B cell (primary cell): ENCODE data around the gene OTOP2. TPM values are rescaled to one million over a fixed set of nuclear protein-coding genes. Genes with fewer than 3 reads are reported as not detected.

ENCODE experiments used
- ATAC-seq: fragments of 200-7000 bp; cut with Tn5 transposase; one replicate; pipeline ENCODE4 v1.10.0; 2021; ENCODE audit warnings: low read depth, mild to moderate bottlenecking, moderate number of reproducible peaks, moderate library complexity
- CTCF ChIA-PET: fragments of 350-600 bp; sonication (Branson Sonifier 250); formaldehyde crosslinking; loops from one replicate; lab custom pipeline; 2021; ENCODE audit warnings: antibody characterized with exemption, inconsistent platforms; lab: Charles Lee
- POLR2A ChIA-PET: fragments of 350-600 bp; sonication (Branson Sonifier 250); formaldehyde crosslinking; loops from one replicate; lab custom pipeline; 2021; ENCODE audit warnings: antibody characterized with exemption; lab: Charles Lee
- DNase-seq: peaks from one replicate; pipeline ENCODE4 v3.0.0; 2013
- H2AFZ ChIP-seq: 2 replicates; pipeline ENCODE4 v1.6.1; 2012; ENCODE audit warnings: mild to moderate bottlenecking, low read depth, low read length; ENCODE audit not compliant: insufficient read depth, poor library complexity, severe bottlenecking
- H3K27ac ChIP-seq, 2 donors: 1 replicate in 1 of 2; 2 replicates in 1 of 2; pipeline ENCODE4 v1.5.1; 2012 to 2013; ENCODE audit warnings: low read length in 2 of 2, mild to moderate bottlenecking in 2 of 2, moderate library complexity in 1 of 2
- H3K27me3 ChIP-seq, 4 experiments: fragments of 200-600 bp in 1 of 4; sonication (generic) in 1 of 4; replicated peaks in 1 of 4; 1 replicate in 2 of 4; 2 replicates in 2 of 4; pipeline versions ENCODE4 v1.6.1 to v1.7.0; 2013 to 2016; ENCODE audit warnings: low read length in 3 of 4, mild to moderate bottlenecking in 2 of 4, mixed read lengths in 1 of 4, moderate library complexity in 1 of 4; ENCODE audit not compliant: insufficient read depth in 4 of 4, control insufficient read depth in 3 of 4; ENCODE audit errors: control extremely low read depth in 1 of 4
- H3K36me3 ChIP-seq, 2 experiments: replicated peaks in 1 of 2; 1 replicate in 1 of 2; 2 replicates in 1 of 2; pipeline versions ENCODE4 v1.6.1 to v1.7.1; 2013; ENCODE audit warnings: low read length in 1 of 2; ENCODE audit not compliant: insufficient read depth in 2 of 2, control insufficient read depth in 1 of 2; ENCODE audit errors: control extremely low read depth in 1 of 2, extremely low read depth in 1 of 2
- H3K4me1 ChIP-seq, 2 donors: fragments of 200-600 bp in 1 of 2; sonication (generic) in 1 of 2; 1 replicate in 1 of 2; 2 replicates in 1 of 2; pipeline versions ENCODE4 v1.5.1 to v1.6.1; 2013 to 2017; ENCODE audit warnings: low read length in 2 of 2; ENCODE audit not compliant: control insufficient read depth in 2 of 2, insufficient read depth in 2 of 2
- H3K4me2 ChIP-seq: replicated peaks from 2 replicates; pipeline ENCODE3; 2012; ENCODE audit warnings: mild to moderate bottlenecking, low read depth, low read length; ENCODE audit not compliant: poor library complexity, severe bottlenecking
- H3K4me3 ChIP-seq, 5 experiments: fragments of 200-600 bp in 1 of 5; sonication (generic) in 1 of 5; 1 replicate in 3 of 5; 2 replicates in 2 of 5; pipeline versions ENCODE4 v1.5.1 to v1.7.0; 2011 to 2016; ENCODE audit warnings: low read length in 4 of 5, mild to moderate bottlenecking in 4 of 5, low read depth in 2 of 5, control low read depth in 1 of 5, moderate library complexity in 1 of 5; ENCODE audit not compliant: insufficient read depth in 1 of 5; ENCODE audit errors: control extremely low read depth in 1 of 5, extremely low read depth in 1 of 5
- H3K79me2 ChIP-seq: fragments of 200-600 bp; sonication (generic); one replicate; pipeline ENCODE4 v1.6.0; 2016; ENCODE audit warnings: low read length; ENCODE audit not compliant: control insufficient read depth, insufficient read depth
- H3K9ac ChIP-seq: fragments of 200-600 bp; sonication (generic); 2 replicates; pipeline ENCODE4 v1.6.1; 2017; ENCODE audit warnings: mild to moderate bottlenecking, low read length, moderate library complexity
- H3K9me3 ChIP-seq, 3 donors: one replicate each; pipeline versions ENCODE4 v1.6.1 to v1.7.1; 2013; ENCODE audit warnings: low read length in 2 of 3; ENCODE audit not compliant: control insufficient read depth in 2 of 3, insufficient read depth in 1 of 3; ENCODE audit errors: control extremely low read depth in 1 of 3
- H4K20me1 ChIP-seq: 2 replicates; pipeline ENCODE4 v1.6.0; 2012; ENCODE audit warnings: mild to moderate bottlenecking, low read length; ENCODE audit not compliant: insufficient read depth, control insufficient read depth, poor library complexity, severe bottlenecking
- H3K27ac Mint-ChIP-seq: one replicate; pipeline ENCODE4 v1.8.0; 2021; ENCODE audit warnings: mixed read lengths
- H3K27me3 Mint-ChIP-seq: one replicate; pipeline ENCODE4 v1.8.0; 2021; ENCODE audit warnings: mixed read lengths
- H3K4me1 Mint-ChIP-seq: one replicate; pipeline ENCODE4 v1.8.0; 2021; ENCODE audit warnings: mixed read lengths
- H3K4me3 Mint-ChIP-seq: one replicate; pipeline ENCODE4 v1.8.0; 2021; ENCODE audit warnings: mixed read lengths
- H3K9me3 Mint-ChIP-seq: one replicate; pipeline ENCODE4 v1.8.0; 2022; ENCODE audit warnings: mixed read lengths; ENCODE audit not compliant: insufficient read depth
- CTCF ChIP-seq: fragments of 200-600 bp; IDR thresholded peaks from one replicate; pipeline ENCODE4 v1.8.0; 2022; ENCODE audit warnings: antibody characterized with exemption, mild to moderate bottlenecking
- EZH2 ChIP-seq: IDR thresholded peaks from 2 replicates; pipeline ENCODE4 v1.6.1; 2012; ENCODE audit warnings: borderline replicate concordance, low read depth, mild to moderate bottlenecking, moderate library complexity, low read length; ENCODE audit not compliant: insufficient read depth, poor library complexity, severe bottlenecking
- WGBS: methylation state at CpG from one replicate; pipeline ENCODE4 v1.1.5; 2013; ENCODE audit warnings: missing lambda C conversion rate; ENCODE audit not compliant: insufficient coverage; 5-methylcytosine and 5-hydroxymethylcytosine counted together
- intact Hi-C: fragments of 100-400 bp; cut with micrococcal nuclease; formaldehyde crosslinking; loops from one replicate; pipeline ENCODE4 v1.10.0; 2022
- polyA plus RNA-seq: library from polyadenylated mRNA; depleted of rRNA; stranded (reverse); fragments of >200 nt; gene quantifications from 2 replicates; pipeline ENCODE4 v1.2.3, GENCODE V29; 2012
- total RNA-seq, 2 donors: library from RNA; stranded (reverse); fragments of 120-200 nt in 1 of 2; gene quantifications; 1 replicate in 1 of 2; 2 replicates in 1 of 2; pipeline versions ENCODE4 v1.2.3 to v1.2.4, GENCODE V29; 2013 to 2022

The OTOP2 gene
- total and polyA plus RNA-seq, 2 donors (not counting 1 experiment from before 2014, with no cell fraction given), result not detected

GRCh38 chr17:74952431-74953133 is 28.5 kb downstream of the OTOP2 start:
- WGBS, result 88% methylated on average over 20 of the region's 24 CpGs
- no peak overlapping the region for H3K9ac ChIP-seq
- ATAC-seq (no peak), DNase-seq (no peak)
- no peak overlapping the region for H3K27ac ChIP-seq
- Mint-ChIP-seq H3K27ac (no peak overlapping the region), H3K4me3 (no peak overlapping the region), H3K4me1 (no peaks in the 10 kb centered on the region), H3K27me3 (peaks cover 5% of the 10 kb centered on the region), H3K9me3 (no peaks in the 10 kb centered on the region)
- no peaks in the 10 kb centered on the region for H3K9me3 ChIP-seq
- H2AFZ ChIP-seq, result no peak overlapping the region
- H3K79me2 ChIP-seq, result no peaks in the 10 kb centered on the region
- H3K36me3 ChIP-seq, result no peaks in the 10 kb centered on the region
- intact Hi-C loops, result no loop called here
- POLR2A ChIA-PET, result no interaction called here
- peaks cover 0 to 16% (median 0%) of the 10 kb centered on the region in 4 experiments for H3K27me3 ChIP-seq
- H4K20me1 ChIP-seq, result no peaks in the 10 kb centered on the region
- no peak overlapping the region for H3K4me2 ChIP-seq
- H3K4me3 ChIP-seq, result no peak overlapping the region
- CTCF ChIA-PET, result interaction anchor here (1.5 to 3.9 kb wide), 2 partner anchors 9 kb away, joined by 5 to 13 read pairs; no protein-coding TSS in a partner anchor
- TF ChIP-seq CTCF (no peak), EZH2 (no peak)
- H3K4me1 ChIP-seq, result no peaks in the 10 kb centered on the region

GRCh38 chr17:74953134-74953687 is 29.1 kb downstream of the OTOP2 start:
- intact Hi-C loops, result no loop called here
- H3K27me3 Mint-ChIP-seq, result peaks cover 4% of the 10 kb centered on the region
- no peaks in the 10 kb centered on the region for H3K4me1 Mint-ChIP-seq
- H2AFZ ChIP-seq, result no peak overlapping the region
- H3K27ac Mint-ChIP-seq, result no peak overlapping the region
- H4K20me1 ChIP-seq, result no peaks in the 10 kb centered on the region
- peaks cover 0 to 17% (median 0%) of the 10 kb centered on the region in 4 experiments for H3K27me3 ChIP-seq
- 89% methylated on average over 11 of the region's 11 CpGs for WGBS
- no peak overlapping the region for H3K4me2 ChIP-seq
- no peak for DNase-seq
- no peaks in the 10 kb centered on the region for H3K79me2 ChIP-seq
- H3K4me3 ChIP-seq, result no peak overlapping the region
- ChIA-PET CTCF (interaction anchor here (1.5 to 1.6 kb wide), 2 partner anchors 9 to 216 kb away, joined by 3 to 5 read pairs; partner anchors contain the start of gene RAB37), POLR2A (no interaction called here)
- no peak overlapping the region for H3K27ac ChIP-seq
- H3K9me3 ChIP-seq, result no peaks in the 10 kb centered on the region
- peaks cover 0 to 5% of the 10 kb centered on the region in 2 donors for H3K4me1 ChIP-seq
- H3K9me3 Mint-ChIP-seq, result no peaks in the 10 kb centered on the region
- H3K9ac ChIP-seq, result no peak overlapping the region
- no peak overlapping the region for H3K4me3 Mint-ChIP-seq
- TF ChIP-seq CTCF, result no peak
- TF ChIP-seq EZH2, result no peak
- H3K36me3 ChIP-seq, result no peaks in the 10 kb centered on the region
- no peak for ATAC-seq
